ENCODE measurements around the gene COLGALT1. TPM values are rescaled to one million over a fixed set of nuclear protein-coding genes. Genes with fewer than 3 reads are reported as not detected.

COLGALT1 gene
- total and polyA plus RNA-seq, 9 of the 15 experiments (the other 6 are each of a cell fraction or from before 2014, with no cell fraction given) = 4.9 to 119 (median 82.6) TPM

- TF ChIP-seq ZNF407 (IDR thresholded peaks at IDR 0.05; ENCODE audit: low read depth) = peak; percentile 98
- TF ChIP-seq ZBTB40 (IDR thresholded peaks at IDR 0.05) = no peak
- TF ChIP-seq ZBTB40 (CRISPR knock-in tag; IDR thresholded peaks at IDR 0.05) = no peak
- TF ChIP-seq NONO (IDR thresholded peaks at IDR 0.05; ENCODE audit: low read depth in 2 of 2, low read length in 1 of 2) = peak; percentile 29 to 65; a peak in 3 of 4 replicates
- TF ChIP-seq NRF1 (conservative IDR thresholded peaks at IDR 0.05 in 1 of 2, IDR thresholded peaks at IDR 0.05 in 1 of 2) = no peak
- no peak for TF ChIP-seq ATF2 (CRISPR knock-in tag; IDR thresholded peaks at IDR 0.05)
- no peak; the same call in 1 of the 2 replicates for TF ChIP-seq GTF2A2 (tag; IDR thresholded peaks at IDR 0.05)
Observed at GRCh38 chr19:17511724-17512573, 43.5 kb upstream of the COLGALT1 start (continued).

Data from K562 (cell line).